ENCODE measurements around the gene VWA1.

The VWA1 gene

GRCh38 chr1:1435106-1435903, at the start of gene VWA1:
VWA1 (plus strand) TSS chr1:1435690; CDS start chr1:1435749, 59 bp downstream.
- no peak for DNase-seq (ENCODE audit: low spot score)
- no peak for TF ChIP-seq CTCF (IDR thresholded peaks at IDR 0.05)
- H3K27ac ChIP-seq = peak within 1 kb of the TSS; percentile 38 to 88

GRCh38 chr1:1385931-1386330, 49.6 kb upstream of the VWA1 start:
- Histone ChIP-seq H3K4me3 (no peak overlapping the region), H3K27ac (no peak overlapping the region)
- DNase-seq (ENCODE audit: low spot score) = no peak
- TF ChIP-seq CTCF (IDR thresholded peaks at IDR 0.05) = no peak

More at GRCh38 chr1:1435106-1435903, at the start of gene VWA1:
- H3K4me3 ChIP-seq = peak within 1 kb of the TSS; percentile 72

- no peak overlapping the region for H3K27ac ChIP-seq
- DNase-seq (ENCODE audit: low spot score) = no peak
- TF ChIP-seq CTCF (IDR thresholded peaks at IDR 0.05) = no peak
- H3K4me3 ChIP-seq = no peak overlapping the region
Observed at GRCh38 chr1:1387098-1388077, 48.1 kb upstream of the VWA1 start.

- no peak overlapping the region for H3K27ac ChIP-seq
Observed at GRCh38 chr1:1388078-1388472, 47.4 kb upstream of the VWA1 start.

GRCh38 chr1:1390675-1391074, 44.8 kb upstream of the VWA1 start:
- DNase-seq (ENCODE audit: low spot score) = no peak
- Histone ChIP-seq H3K4me3 (no peak overlapping the region), H3K27ac (no peak overlapping the region)
- TF ChIP-seq CTCF (IDR thresholded peaks at IDR 0.05) = no peak

More at GRCh38 chr1:1388078-1388472, 47.4 kb upstream of the VWA1 start:
- TF ChIP-seq CTCF (IDR thresholded peaks at IDR 0.05) = no peak
- no peak for DNase-seq (ENCODE audit: low spot score)
- H3K4me3 ChIP-seq = no peak overlapping the region

GRCh38 chr1:1391225-1391624, 44.3 kb upstream of the VWA1 start:
- TF ChIP-seq CTCF (IDR thresholded peaks at IDR 0.05) = no peak
- H3K27ac ChIP-seq = no peak overlapping the region

More at GRCh38 chr1:1391225-1391624, 44.3 kb upstream of the VWA1 start:
- no peak for DNase-seq (ENCODE audit: low spot score)
- no peak overlapping the region for H3K4me3 ChIP-seq

Data from coronary artery (tissue), 2 donors.